Vagina (tissue), 2 donors: ENCODE measurements around the gene STX10.

Source experiments
- POLR2A ChIP-seq, 2 donors: fragments of 450-650 bp; IDR thresholded peaks; one replicate each; pipeline ENCODE4 v1.6.1; 2017; ENCODE audit warnings: antibody characterized with exemption in 2 of 2, mild to moderate bottlenecking in 2 of 2, moderate library complexity in 2 of 2
- POLR2AphosphoS5 ChIP-seq, 2 donors: sonication (generic); formaldehyde crosslinking; IDR thresholded peaks; one replicate each; pipeline ENCODE4 v1.9.0; 2017; ENCODE audit warnings: antibody characterized with exemption in 2 of 2, mild to moderate bottlenecking in 2 of 2, low read depth in 1 of 2; ENCODE audit not compliant: insufficient read depth in 1 of 2
- TF ChIP-seq, protein P1 (sequence below), 3 experiments: fragments of 450-650 bp in 2 of 3; fragments of 200-600 bp in 1 of 3; sonication (generic) in 1 of 3; IDR thresholded peaks; one replicate each; pipeline ENCODE4 v1.5.1; 2017 to 2019; ENCODE audit warnings: antibody characterized with exemption in 3 of 3, mild to moderate bottlenecking in 2 of 3, moderate library complexity in 2 of 3

DNA sequence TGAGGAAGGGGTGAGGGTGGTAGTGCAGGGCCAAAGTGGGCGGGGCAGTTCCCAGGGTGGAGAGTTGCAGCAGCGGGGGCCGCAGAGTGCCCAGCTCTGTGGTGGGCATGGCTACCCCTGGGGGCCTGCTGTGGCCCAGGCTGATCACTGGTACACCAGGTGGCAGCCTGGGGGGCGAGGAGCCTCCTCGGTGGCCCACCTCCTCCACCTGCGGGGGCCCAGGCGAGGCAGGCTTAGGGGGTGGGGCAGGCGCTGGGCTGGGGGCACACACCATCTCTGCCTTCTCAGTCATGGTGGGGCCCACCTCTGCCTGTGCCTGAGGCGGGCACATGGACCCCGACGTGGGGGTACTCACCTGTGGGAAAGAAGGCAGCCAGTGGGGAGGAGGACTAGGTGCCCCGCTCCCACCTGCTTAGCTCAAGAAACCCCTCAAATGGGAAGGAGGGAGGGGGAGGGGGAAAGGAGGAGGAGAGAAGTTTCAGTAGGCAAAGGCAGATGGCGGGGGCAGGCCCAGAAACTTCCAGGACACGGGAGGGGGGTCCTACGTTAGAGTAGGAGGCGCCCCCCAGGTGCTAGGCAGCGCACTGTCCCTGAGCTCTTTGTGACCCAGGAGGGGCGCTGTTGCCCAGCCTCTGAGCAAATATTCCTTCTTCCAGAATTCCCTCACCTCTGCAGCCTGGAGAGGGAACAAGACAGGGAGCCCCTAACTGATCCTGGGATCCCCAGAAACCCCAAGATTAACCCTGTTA is 49.2 kb downstream of the STX10 start:
- TF ChIP-seq, protein P1, sequence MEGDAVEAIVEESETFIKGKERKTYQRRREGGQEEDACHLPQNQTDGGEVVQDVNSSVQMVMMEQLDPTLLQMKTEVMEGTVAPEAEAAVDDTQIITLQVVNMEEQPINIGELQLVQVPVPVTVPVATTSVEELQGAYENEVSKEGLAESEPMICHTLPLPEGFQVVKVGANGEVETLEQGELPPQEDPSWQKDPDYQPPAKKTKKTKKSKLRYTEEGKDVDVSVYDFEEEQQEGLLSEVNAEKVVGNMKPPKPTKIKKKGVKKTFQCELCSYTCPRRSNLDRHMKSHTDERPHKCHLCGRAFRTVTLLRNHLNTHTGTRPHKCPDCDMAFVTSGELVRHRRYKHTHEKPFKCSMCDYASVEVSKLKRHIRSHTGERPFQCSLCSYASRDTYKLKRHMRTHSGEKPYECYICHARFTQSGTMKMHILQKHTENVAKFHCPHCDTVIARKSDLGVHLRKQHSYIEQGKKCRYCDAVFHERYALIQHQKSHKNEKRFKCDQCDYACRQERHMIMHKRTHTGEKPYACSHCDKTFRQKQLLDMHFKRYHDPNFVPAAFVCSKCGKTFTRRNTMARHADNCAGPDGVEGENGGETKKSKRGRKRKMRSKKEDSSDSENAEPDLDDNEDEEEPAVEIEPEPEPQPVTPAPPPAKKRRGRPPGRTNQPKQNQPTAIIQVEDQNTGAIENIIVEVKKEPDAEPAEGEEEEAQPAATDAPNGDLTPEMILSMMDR (IDR thresholded peaks at IDR 0.05), result no peak
- TF ChIP-seq POLR2A (IDR thresholded peaks at IDR 0.05) (no peak), POLR2AphosphoS5 (IDR thresholded peaks at IDR 0.05; ENCODE audit: insufficient read depth in 1 of 2, low read depth in 1 of 2) (no peak)
